ENCODE data around the gene SH3TC1.

SH3TC1 gene

GRCh38 chr4:8177956-8178355, 21.1 kb upstream of the SH3TC1 start:
- H3K9me3 ChIP-seq (ENCODE audit: insufficient read depth, low read length), result no peaks in the 10 kb centered on the region
- no peak overlapping the region for H2AFZ ChIP-seq (ENCODE audit: low read depth, low read length, severe bottlenecking)
- H3K79me2 ChIP-seq (ENCODE audit: insufficient read depth, low read length), result no peaks in the 10 kb centered on the region
- H3K9ac ChIP-seq (ENCODE audit: low read length), result no peak overlapping the region
- H3K9me2 ChIP-seq (replicated peaks; ENCODE audit: insufficient read depth, low read length), result no peaks in the 10 kb centered on the region
- no peaks in the 10 kb centered on the region for H3F3A ChIP-seq (ENCODE audit: insufficient read depth)
- TF ChIP-seq EZH2phosphoT487 (conservative IDR thresholded peaks at IDR 0.05; ENCODE audit: low read length) (no peak), CTCF (IDR thresholded peaks at IDR 0.05; ENCODE audit: insufficient read depth, low read length, poor library complexity, severe bottlenecking) (no peak)
- no peaks in the 10 kb centered on the region for H4K20me1 ChIP-seq (ENCODE audit: low read depth, low read length)
- H3K27me3 ChIP-seq (ENCODE audit: low read length), result no peaks in the 10 kb centered on the region
- no peaks in the 10 kb centered on the region for H3K36me3 ChIP-seq (ENCODE audit: low read length)
- no peak overlapping the region for H3K27ac ChIP-seq (ENCODE audit: low read depth, low read length)
- no peak overlapping the region for H3K4me3 ChIP-seq (ENCODE audit: insufficient read depth, low read length, poor library complexity, severe bottlenecking)
- no peak overlapping the region for H3K4me2 ChIP-seq (ENCODE audit: low read depth, low read length, poor library complexity, severe bottlenecking)

DNA sequence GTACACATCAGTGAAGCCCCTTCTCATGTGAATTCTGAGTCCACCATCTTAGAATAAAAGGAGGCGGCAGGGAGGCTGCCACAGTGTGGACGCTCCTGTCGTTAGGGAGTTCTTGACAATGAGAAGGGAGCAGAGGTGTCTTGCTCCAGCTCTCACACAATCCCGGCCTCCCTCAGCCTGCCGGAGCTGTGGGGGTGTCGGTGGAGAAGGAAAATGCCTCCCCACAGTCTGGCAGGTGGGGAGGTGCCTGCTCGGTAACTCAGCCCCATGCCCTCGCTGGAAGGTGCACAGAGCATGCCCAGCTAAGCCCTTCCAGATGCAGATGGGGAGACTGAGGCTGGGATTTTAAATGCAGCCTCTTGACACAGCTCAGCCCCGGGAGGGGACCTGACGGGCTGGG, 20.0 kb upstream of the SH3TC1 start:
- Histone ChIP-seq H2AFZ (ENCODE audit: low read depth, low read length, severe bottlenecking) (no peak overlapping the region), H3K9me2 (replicated peaks; ENCODE audit: insufficient read depth, low read length) (no peaks in the 10 kb centered on the region), H3K9me3 (ENCODE audit: insufficient read depth, low read length) (no peaks in the 10 kb centered on the region), H3K4me3 (ENCODE audit: insufficient read depth, low read length, poor library complexity, severe bottlenecking) (no peak overlapping the region), H3K4me2 (ENCODE audit: low read depth, low read length, poor library complexity, severe bottlenecking) (no peak overlapping the region), H3K36me3 (ENCODE audit: low read length) (no peaks in the 10 kb centered on the region), H3K27me3 (ENCODE audit: low read length) (no peaks in the 10 kb centered on the region), H4K20me1 (ENCODE audit: low read depth, low read length) (no peaks in the 10 kb centered on the region), H3F3A (ENCODE audit: insufficient read depth) (no peaks in the 10 kb centered on the region), H3K9ac (ENCODE audit: low read length) (no peak overlapping the region), H3K79me2 (ENCODE audit: insufficient read depth, low read length) (no peaks in the 10 kb centered on the region), H3K27ac (ENCODE audit: low read depth, low read length) (no peak overlapping the region)
- TF ChIP-seq EZH2phosphoT487 (conservative IDR thresholded peaks at IDR 0.05; ENCODE audit: low read length) (no peak), CTCF (IDR thresholded peaks at IDR 0.05; ENCODE audit: insufficient read depth, low read length, poor library complexity, severe bottlenecking) (no peak)

- TF ChIP-seq EZH2phosphoT487 (conservative IDR thresholded peaks at IDR 0.05; ENCODE audit: low read length) (no peak), CTCF (IDR thresholded peaks at IDR 0.05; ENCODE audit: insufficient read depth, low read length, poor library complexity, severe bottlenecking) (no peak)
- no peaks in the 10 kb centered on the region for H3K27me3 ChIP-seq (ENCODE audit: low read length)
- H3K79me2 ChIP-seq (ENCODE audit: insufficient read depth, low read length), result no peaks in the 10 kb centered on the region
- H3K27ac ChIP-seq (ENCODE audit: low read depth, low read length), result no peak overlapping the region
- no peak overlapping the region for H3K4me3 ChIP-seq (ENCODE audit: insufficient read depth, low read length, poor library complexity, severe bottlenecking)
- no peaks in the 10 kb centered on the region for H3K36me3 ChIP-seq (ENCODE audit: low read length)
- H3K9ac ChIP-seq (ENCODE audit: low read length), result no peak overlapping the region
- no peak overlapping the region for H2AFZ ChIP-seq (ENCODE audit: low read depth, low read length, severe bottlenecking)
- no peaks in the 10 kb centered on the region for H4K20me1 ChIP-seq (ENCODE audit: low read depth, low read length)
- no peaks in the 10 kb centered on the region for H3K9me2 ChIP-seq (replicated peaks; ENCODE audit: insufficient read depth, low read length)
- no peaks in the 10 kb centered on the region for H3K9me3 ChIP-seq (ENCODE audit: insufficient read depth, low read length)
- H3K4me2 ChIP-seq (ENCODE audit: low read depth, low read length, poor library complexity, severe bottlenecking), result no peak overlapping the region
- H3F3A ChIP-seq (ENCODE audit: insufficient read depth), result no peaks in the 10 kb centered on the region
Measured at GRCh38 chr4:8179771-8180170, 19.3 kb upstream of the SH3TC1 start.

All from SU-DHL-6 (cell line).